ENCODE results near the gene GTPBP6.
"Not testable (repeated sequence)": the region's sequence is repeated elsewhere in the genome, so short reads cannot be mapped to it uniquely, and the experiment has no call there.

The GTPBP6 gene

GRCh38 chrX:351736-352135 lies 33.1 kb upstream of the GTPBP6 start:
- DNase-seq (ENCODE audit: low spot score), result no peak

- DNase-seq (ENCODE audit: low spot score), result not testable (repeated sequence)
These were observed 32.7 kb upstream of the GTPBP6 start for GRCh38 chrX:351324-351641.

- no peak for DNase-seq (ENCODE audit: low spot score)
These were observed 32.1 kb upstream of the GTPBP6 start for GRCh38 chrX:350534-351323.

GRCh38 chrX:350148-350533 lies 31.5 kb upstream of the GTPBP6 start:
- no peak for DNase-seq (ENCODE audit: low spot score)

- no peak for DNase-seq (ENCODE audit: low spot score)
These were observed 31.1 kb upstream of the GTPBP6 start for GRCh38 chrX:349702-350101.

GRCh38 chrX:349196-349595 lies 30.6 kb upstream of the GTPBP6 start:
- DNase-seq (ENCODE audit: low spot score), result no peak

GRCh38 chrX:348461-349117 lies 30.0 kb upstream of the GTPBP6 start:
- DNase-seq (ENCODE audit: low spot score), result no peak

- no peak for DNase-seq (ENCODE audit: low spot score)
These were observed 28.9 kb upstream of the GTPBP6 start for GRCh38 chrX:347351-348117.

GRCh38 chrX:346034-346813 lies 27.6 kb upstream of the GTPBP6 start:
- DNase-seq (ENCODE audit: low spot score), result no peak

- DNase-seq (ENCODE audit: low spot score), result no peak
These were observed 26.7 kb upstream of the GTPBP6 start for GRCh38 chrX:345020-345925.

GRCh38 chrX:344371-344901 lies 25.8 kb upstream of the GTPBP6 start:
- DNase-seq (ENCODE audit: low spot score), result no peak

GRCh38 chrX:341541-342101 lies 23.0 kb upstream of the GTPBP6 start:
- no peak for DNase-seq (ENCODE audit: low spot score)

GRCh38 chrX:340641-341423 lies 22.2 kb upstream of the GTPBP6 start:
- no peak for DNase-seq (ENCODE audit: low spot score)

- DNase-seq (ENCODE audit: low spot score), result no peak
These were observed 21.5 kb upstream of the GTPBP6 start for GRCh38 chrX:340121-340520.

GRCh38 chrX:338836-339400 lies 20.3 kb upstream of the GTPBP6 start:
- no peak for DNase-seq (ENCODE audit: low spot score)

GRCh38 chrX:338281-338835 lies 19.8 kb upstream of the GTPBP6 start:
- DNase-seq (ENCODE audit: low spot score), result no peak

- no peak for DNase-seq (ENCODE audit: low spot score)
These were observed 18.8 kb upstream of the GTPBP6 start for GRCh38 chrX:337331-337831.

GRCh38 chrX:336227-336626 lies 17.6 kb upstream of the GTPBP6 start:
- DNase-seq (ENCODE audit: low spot score), result no peak

GRCh38 chrX:335758-336155 lies 17.2 kb upstream of the GTPBP6 start:
- no peak for DNase-seq (ENCODE audit: low spot score)
